Activated naive CD4-positive, alpha-beta T cell (primary cell): Measurements from ENCODE around the gene MRTFB.
"Not testable (repeated sequence)": the region's sequence is repeated elsewhere in the genome, so short reads cannot be mapped to it uniquely, and the experiment has no call there.

Experiments
- DNase-seq, 4 experiments: peaks; one replicate each; lab custom pipeline; 2025; lab: John Stamatoyannopoulos, UW

Gene MRTFB

GRCh38 chr16:14070877-14071575, at the start of gene MRTFB:
Gene MRTFB (plus strand): TSS chr16:14071319. CDS start chr16:14140607, 69,288 bp downstream.
- peak; percentile 71 to 78 (median 74) for DNase-seq

DNA sequence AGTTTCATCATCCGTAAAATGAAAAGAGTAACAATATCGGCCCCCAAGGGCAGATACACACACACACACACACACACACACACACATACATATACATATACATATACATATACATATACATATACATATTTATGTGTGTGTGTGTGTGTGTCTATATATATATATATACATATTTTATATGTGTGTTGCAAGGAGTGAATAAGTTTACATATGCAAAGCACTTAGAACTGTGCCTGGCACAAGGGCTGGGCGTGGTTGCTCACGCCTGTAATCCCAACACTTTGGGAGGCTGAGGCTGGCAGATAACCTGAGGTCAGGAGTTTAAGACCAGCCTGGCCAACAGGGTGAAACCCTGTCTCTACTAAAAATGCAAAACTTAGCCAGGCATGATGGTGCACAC, 47.6 kb upstream of the MRTFB start:
- DNase-seq = not testable (repeated sequence)

- no peak for DNase-seq
Observed at GRCh38 chr16:14024283-14024682, 46.8 kb upstream of the MRTFB start.

GRCh38 chr16:14026572-14027285, 44.4 kb upstream of the MRTFB start:
- DNase-seq = no peak

DNA sequence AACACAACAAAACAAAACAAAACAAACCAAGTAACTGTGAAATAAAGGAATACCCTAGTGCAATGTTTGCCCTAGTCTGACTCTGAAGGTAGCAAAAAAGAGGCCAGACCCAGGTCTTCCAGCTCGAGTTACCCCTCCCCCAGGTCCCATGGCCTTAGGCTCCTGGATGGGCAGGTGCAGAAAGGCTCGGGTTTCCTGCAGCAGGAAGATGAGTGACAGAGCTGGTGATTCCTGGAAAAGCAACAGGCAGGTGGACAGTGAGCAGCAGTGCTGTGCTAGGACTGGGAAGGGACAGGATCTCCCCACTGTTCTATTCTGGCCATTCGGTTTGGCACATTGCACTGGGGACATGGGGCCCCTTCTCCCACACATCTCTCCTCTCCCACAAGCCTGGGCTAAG, 42.9 kb upstream of the MRTFB start:
- no peak for DNase-seq

GRCh38 chr16:14029658-14030057, 41.5 kb upstream of the MRTFB start:
- DNase-seq = no peak

DNA sequence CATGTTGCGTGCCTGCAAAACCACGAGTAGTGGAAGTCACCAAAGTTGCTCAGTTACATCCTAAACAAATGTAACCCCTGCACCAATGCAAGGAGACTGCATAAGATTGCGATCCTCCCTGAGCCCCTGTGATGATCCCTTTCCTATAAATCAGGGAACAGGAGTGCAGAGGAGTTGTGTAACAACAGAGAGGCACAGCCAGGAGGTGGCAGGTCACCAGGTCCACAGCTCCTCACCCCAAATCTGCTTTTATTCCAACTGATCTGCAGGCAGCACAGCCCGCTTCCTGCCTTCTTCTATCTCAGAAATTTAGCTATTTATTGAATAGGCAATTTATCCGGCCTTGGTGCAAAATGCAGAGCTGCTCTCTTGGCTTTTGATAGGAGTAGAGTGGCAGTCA, 36.0 kb upstream of the MRTFB start:
- DNase-seq = no peak

DNA sequence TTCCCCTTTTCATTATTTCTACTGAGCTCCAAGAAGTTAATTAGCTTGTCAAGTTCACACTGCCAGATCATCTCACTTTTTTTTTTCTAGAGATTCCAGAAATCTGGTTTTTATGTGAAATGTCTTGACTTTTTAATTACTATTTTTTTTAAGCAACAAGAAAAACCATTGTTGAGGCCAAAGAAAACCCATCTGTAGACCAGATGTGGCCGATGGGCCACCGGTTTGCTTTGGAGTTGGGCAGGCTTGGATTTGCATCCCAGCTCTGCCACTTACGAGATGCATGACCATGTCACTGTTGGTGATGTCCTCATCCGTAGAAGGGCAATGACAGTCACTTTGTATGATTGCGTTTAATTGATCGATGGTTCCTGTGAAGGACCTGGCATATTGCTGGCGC, 34.2 kb upstream of the MRTFB start:
- no peak for DNase-seq

DNA sequence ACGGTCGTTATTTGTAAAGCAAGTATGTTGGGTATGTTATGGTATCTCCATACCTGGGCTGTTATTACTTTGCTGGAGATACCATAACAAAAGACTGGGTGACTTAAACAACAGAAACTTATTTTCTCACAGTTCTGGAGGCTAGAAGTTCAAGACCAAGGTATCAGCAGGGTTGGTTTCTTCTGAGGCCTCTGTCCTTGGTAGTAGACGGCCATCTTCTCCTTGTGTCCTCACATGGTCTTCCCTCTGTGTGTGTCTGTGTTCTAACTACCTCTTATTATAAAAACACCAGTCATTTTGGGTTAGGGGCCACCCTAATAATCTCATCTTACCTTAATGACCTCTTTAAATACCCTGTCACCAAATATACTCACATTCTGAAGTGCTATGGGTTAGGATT, 33.2 kb upstream of the MRTFB start:
- no peak for DNase-seq

GRCh38 chr16:14041164-14041563, 30.0 kb upstream of the MRTFB start:
- no peak for DNase-seq

DNA sequence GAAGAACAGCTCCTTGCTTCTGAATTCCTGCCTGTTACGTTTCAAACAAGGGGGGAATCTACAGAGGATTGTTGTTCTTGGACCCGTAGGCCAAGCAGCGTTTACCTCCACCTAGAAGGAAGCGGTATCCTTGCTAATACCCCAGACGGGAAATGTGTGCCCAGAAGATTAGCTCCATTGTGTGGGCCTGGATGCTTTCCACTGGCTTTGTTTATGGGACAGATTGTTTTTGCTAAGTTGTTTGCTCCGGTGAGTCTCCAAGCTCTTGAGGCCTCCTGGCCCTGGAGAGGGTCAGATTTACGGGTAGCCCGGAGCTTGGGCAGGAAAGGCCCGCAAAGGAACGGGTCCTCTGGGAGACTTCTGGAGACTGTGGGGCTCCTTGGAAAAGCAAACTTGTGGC, 28.4 kb upstream of the MRTFB start:
- DNase-seq = no peak

- no peak for DNase-seq
Observed at GRCh38 chr16:14043278-14043677, 27.8 kb upstream of the MRTFB start.

GRCh38 chr16:14043793-14044192, 27.3 kb upstream of the MRTFB start:
- DNase-seq = no peak

DNA sequence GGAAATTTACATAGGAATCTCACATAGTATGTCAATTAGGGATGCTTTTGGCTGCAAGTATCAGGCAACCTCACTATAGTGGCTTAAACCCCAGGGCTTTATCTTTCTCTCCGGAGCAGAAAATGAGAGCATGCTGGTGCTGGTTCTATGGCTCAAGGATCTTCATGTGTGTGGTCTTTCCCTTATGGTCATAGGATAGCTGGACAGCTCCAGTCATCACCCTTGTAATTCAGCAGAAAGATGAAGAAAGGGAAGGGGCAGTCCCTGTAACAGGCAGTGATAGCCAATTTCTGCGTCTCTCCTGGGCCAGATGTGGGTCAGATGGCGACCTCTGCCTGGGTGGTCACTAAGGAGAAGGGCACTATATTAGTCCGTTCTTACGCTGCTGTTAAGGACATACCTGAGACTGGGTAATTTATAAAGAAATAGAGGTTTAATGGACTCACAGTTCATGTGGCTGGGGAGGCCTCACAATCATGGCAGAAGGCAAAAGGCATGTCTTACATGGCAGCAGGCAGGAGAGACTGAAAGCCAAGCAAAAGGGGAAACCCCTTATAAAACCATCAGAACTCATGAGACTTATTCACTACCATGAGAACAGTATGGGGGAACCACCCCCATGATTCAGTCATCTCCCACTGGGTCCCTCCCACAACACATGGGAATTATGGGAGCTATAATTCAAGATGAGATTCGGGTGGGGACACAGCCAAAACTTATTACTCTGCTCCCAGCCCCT, 23.8 kb upstream of the MRTFB start:
- DNase-seq = not testable (repeated sequence)

GRCh38 chr16:14050291-14051027, 20.7 kb upstream of the MRTFB start:
- DNase-seq = no peak

DNA sequence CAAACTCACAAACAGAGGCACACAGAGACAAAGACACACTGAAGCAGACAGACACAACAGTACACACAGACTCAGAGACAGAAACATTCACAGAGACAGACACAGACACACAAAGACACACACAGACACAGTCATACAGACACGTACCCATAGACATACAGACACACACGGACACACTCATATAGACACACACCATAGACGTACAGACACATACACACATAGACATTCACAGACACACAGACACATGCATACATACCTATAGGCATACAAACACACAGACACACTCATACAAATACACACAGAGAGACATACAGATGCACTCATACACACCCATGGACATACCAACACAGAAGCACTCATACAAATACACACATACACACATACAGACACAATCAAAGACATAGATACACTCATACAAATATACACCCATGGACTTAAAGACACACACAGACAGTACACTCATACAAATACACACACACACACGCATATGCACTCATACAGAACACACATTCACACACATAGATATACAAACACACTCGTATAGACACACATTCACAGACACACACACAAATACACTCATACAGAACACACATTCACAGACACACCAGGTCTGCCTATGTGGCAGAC, 19.9 kb upstream of the MRTFB start:
- DNase-seq = no peak

DNA sequence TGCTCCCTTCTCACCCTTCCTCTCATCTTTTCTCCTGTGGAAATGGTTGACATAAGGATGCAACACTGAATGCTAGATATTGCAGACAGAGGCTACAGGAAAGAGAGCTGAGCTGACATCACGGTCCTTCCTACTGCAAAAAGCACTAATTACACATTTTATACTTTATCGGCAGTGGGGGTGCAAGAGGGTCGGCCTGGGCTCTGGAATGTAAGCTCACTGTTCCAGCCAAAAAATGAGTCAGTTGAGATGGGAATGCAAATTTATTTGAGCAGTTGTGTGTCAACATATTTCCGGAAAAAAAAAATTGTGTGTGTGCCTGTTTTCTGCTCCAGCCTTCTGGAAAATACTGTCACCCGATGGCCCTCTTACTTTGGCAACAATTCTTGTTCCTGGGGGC, 14.1 kb upstream of the MRTFB start:
- DNase-seq = no peak

GRCh38 chr16:14057878-14058382, 13.2 kb upstream of the MRTFB start:
- no peak for DNase-seq

DNA sequence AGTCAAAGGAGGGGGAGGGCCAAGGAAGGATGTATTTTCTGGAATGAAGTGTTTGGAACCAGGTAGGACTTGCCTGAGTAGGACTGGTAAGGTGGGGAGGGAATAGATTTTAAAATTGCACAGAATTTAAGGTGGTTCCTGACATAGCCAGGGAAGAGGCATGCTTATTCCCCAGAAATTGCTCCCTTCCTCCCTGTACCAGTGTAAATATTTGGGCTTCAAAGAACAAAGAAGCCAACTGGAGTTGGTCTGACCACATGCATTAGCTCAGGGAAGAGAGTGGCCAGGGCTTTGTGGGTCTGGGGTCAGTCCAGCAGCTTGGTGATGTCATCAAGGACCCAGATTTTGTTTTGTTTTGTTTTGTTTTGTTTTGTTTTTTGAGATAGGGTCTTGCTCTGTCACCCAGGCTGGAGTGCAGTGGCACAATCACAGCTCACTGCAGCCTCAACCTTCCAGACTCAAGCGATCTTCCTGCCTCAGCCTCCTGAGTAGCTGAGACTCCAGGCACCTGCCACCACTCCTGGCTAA, 9.3 kb upstream of the MRTFB start:
- DNase-seq = no peak

DNA sequence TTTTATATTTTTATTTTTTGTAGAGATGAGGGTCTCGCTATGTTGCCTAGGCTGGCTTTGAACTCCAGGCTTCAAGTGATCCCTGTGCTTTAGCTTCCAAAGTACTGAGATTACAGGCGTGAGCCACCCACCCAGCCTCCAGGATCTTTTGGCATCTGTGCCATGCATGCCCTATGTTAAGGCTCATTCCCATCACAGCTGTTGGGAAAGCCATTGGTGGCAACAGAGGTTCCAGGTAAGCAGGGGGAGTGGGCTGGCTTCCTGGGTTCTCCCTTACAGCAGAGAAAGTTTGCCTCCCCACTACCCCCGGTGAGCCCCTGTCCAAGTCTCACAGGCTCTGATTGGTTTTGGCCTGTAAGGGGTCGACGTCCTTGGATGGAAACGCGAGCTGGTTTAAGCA, 8.9 kb upstream of the MRTFB start:
- no peak for DNase-seq
